HEK293 (cell line): ENCODE measurements around the gene FBXO10.

ENCODE experiments used
- CTCF ChIA-PET: fragments of 350-600 bp; formaldehyde crosslinking; extraction: SDS; loops from one replicate; lab custom pipeline; 2021; ENCODE audit warnings: antibody characterized with exemption; lab: Yijun Ruan, JAX
- POLR2A ChIA-PET: fragments of 300-600 bp; formaldehyde crosslinking; extraction: SDS; loops from one replicate; lab custom pipeline; 2020; ENCODE audit warnings: antibody characterized with exemption, inconsistent platforms; lab: Yijun Ruan, JAX
- H3K27ac ChIP-seq: fragments of 200-500 bp; sonication (Bioruptor generic); 2 replicates; pipeline ENCODE4 v1.5.1; 2014; ENCODE audit warnings: low read depth, low read length, control low read depth, inconsistent platforms; ENCODE audit errors: extremely low read depth
- H3K36me3 ChIP-seq, 2 experiments: fragments of 200-500 bp in 1 of 2; sonication (Bioruptor generic) in 1 of 2; 1 replicate in 1 of 2; 2 replicates in 1 of 2; pipeline ENCODE4 v1.5.1; 2014 to 2017; ENCODE audit warnings: inconsistent platforms in 2 of 2, low read length in 2 of 2; ENCODE audit not compliant: control insufficient read depth in 2 of 2, insufficient read depth in 1 of 2
- H3K4me1 ChIP-seq: fragments of 200-500 bp; sonication (Bioruptor generic); 2 replicates; pipeline ENCODE4 v1.5.1; 2014; ENCODE audit warnings: mild to moderate bottlenecking, low read length, inconsistent platforms; ENCODE audit not compliant: control insufficient read depth, insufficient read depth
- H3K4me3 ChIP-seq: 2 replicates; pipeline ENCODE4 v1.5.1; 2011; ENCODE audit warnings: low read depth, mild to moderate bottlenecking, control low read depth, low read length, moderate library complexity
- H3K9me3 ChIP-seq: fragments of 200-500 bp; sonication (Bioruptor generic); 2 replicates; pipeline ENCODE4 v1.5.1; 2014; ENCODE audit warnings: low read depth, low read length, inconsistent platforms; ENCODE audit not compliant: control insufficient read depth, insufficient read depth
- MEIS1 ChIP-seq: sonication (generic); formaldehyde crosslinking; IDR thresholded peaks from 2 replicates; pipeline ENCODE4 v1.8.1; 2022; ENCODE audit warnings: missing genetic modification reagents, mild to moderate bottlenecking, borderline replicate concordance
- OVOL3 ChIP-seq: fragments of 450-650 bp; formaldehyde crosslinking; IDR thresholded peaks from 2 replicates; pipeline ENCODE4 v1.5.1; 2016; ENCODE audit warnings: missing biosample characterization, missing genetic modification characterization
- ZIC2 ChIP-seq: fragments of 450-650 bp; formaldehyde crosslinking; IDR thresholded peaks from 2 replicates; pipeline ENCODE4 v1.5.1; 2016; ENCODE audit warnings: missing biosample characterization, missing genetic modification characterization
- ZNF169 ChIP-seq: fragments of 450-650 bp; formaldehyde crosslinking; IDR thresholded peaks from 2 replicates; pipeline ENCODE4 v1.5.1; 2016; ENCODE audit warnings: missing biosample characterization, missing genetic modification characterization
- ZNF174 ChIP-seq: fragments of 450-650 bp; formaldehyde crosslinking; IDR thresholded peaks from 2 replicates; pipeline ENCODE4 v1.5.0; 2017; ENCODE audit warnings: missing biosample characterization, mild to moderate bottlenecking, missing genetic modification characterization
- ZNF19 ChIP-seq: fragments of 450-650 bp; formaldehyde crosslinking; IDR thresholded peaks from 2 replicates; pipeline ENCODE4; 2016; ENCODE audit warnings: missing biosample characterization, missing genetic modification characterization, low read depth
- ZNF2 ChIP-seq: fragments of 450-650 bp; formaldehyde crosslinking; IDR thresholded peaks from 2 replicates; pipeline ENCODE4 v1.5.1; 2016; ENCODE audit warnings: missing biosample characterization, missing genetic modification characterization
- ZNF202 ChIP-seq: fragments of 450-650 bp; formaldehyde crosslinking; IDR thresholded peaks from 2 replicates; pipeline ENCODE4 v1.5.1; 2016; ENCODE audit warnings: missing biosample characterization, missing genetic modification characterization, borderline replicate concordance
- ZNF341 ChIP-seq: fragments of 450-650 bp; formaldehyde crosslinking; IDR thresholded peaks from 2 replicates; pipeline ENCODE4; 2016; ENCODE audit warnings: low read depth, missing biosample characterization, missing genetic modification characterization
- ZNF354C ChIP-seq: fragments of 450-650 bp; formaldehyde crosslinking; IDR thresholded peaks from 2 replicates; pipeline ENCODE4 v1.5.1; 2016; ENCODE audit warnings: missing biosample characterization, missing genetic modification characterization, low read depth, borderline replicate concordance
- ZNF37A ChIP-seq: fragments of 450-650 bp; IDR thresholded peaks from 2 replicates; pipeline ENCODE4 v1.5.1; 2018; ENCODE audit warnings: missing biosample characterization, missing genetic modification characterization
- ZNF555 ChIP-seq: fragments of 450-650 bp; formaldehyde crosslinking; conservative IDR thresholded peaks from 2 replicates; pipeline ENCODE4 v1.5.1; 2017; ENCODE audit warnings: missing biosample characterization, mild to moderate bottlenecking, missing genetic modification characterization, inconsistent platforms
- ZNF596 ChIP-seq: fragments of 450-650 bp; IDR thresholded peaks from 2 replicates; pipeline ENCODE4 v1.5.0; 2018; ENCODE audit warnings: missing biosample characterization, mild to moderate bottlenecking, missing genetic modification characterization, moderate library complexity
- ZNF600 ChIP-seq: fragments of 450-650 bp; formaldehyde crosslinking; IDR thresholded peaks from 2 replicates; pipeline ENCODE4 v1.5.1; 2016; ENCODE audit warnings: missing biosample characterization, missing genetic modification characterization
- TF ChIP-seq, protein P1 (sequence below): fragments of 450-650 bp; formaldehyde crosslinking; IDR thresholded peaks from 2 replicates; pipeline ENCODE4 v1.5.1; 2016; ENCODE audit warnings: missing biosample characterization, missing genetic modification characterization
- TF ChIP-seq, protein P2 (sequence below): fragments of 450-650 bp; formaldehyde crosslinking; IDR thresholded peaks from 2 replicates; pipeline ENCODE4 v1.5.1; 2017; ENCODE audit warnings: missing biosample characterization, missing genetic modification characterization
- TF ChIP-seq, protein P3 (sequence below): fragments of 450-650 bp; formaldehyde crosslinking; IDR thresholded peaks from 2 replicates; pipeline ENCODE4 v1.5.1; 2016; ENCODE audit warnings: missing biosample characterization, missing genetic modification characterization

Gene FBXO10

DNA sequence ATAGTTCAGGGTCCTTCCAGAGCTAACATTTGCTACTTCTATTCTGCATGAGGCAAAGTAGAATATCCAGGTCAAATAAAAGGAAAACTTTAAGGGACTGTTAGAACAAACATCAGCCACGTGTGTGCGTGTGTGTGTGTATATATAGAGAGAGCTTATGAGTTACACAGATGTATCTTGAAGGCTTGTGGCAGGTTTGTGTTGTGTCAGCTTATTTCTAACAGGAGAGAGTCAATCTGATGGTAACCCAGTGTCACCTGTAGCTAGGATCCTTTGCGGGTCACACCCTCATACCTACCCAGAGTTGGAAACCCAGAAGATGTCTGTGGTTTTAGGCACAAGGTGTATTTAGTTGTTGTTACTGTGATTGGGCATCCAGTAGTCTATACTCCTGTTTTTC is 77.7 kb downstream of the FBXO10 start:
- H3K36me3 ChIP-seq: peaks cover 3 to 91% of the 10 kb centered on the region in 2 experiments
- CTCF ChIA-PET: interaction anchor here (1.5 kb wide), 1 partner anchor 11 kb away, joined by 6 read pairs; no protein-coding TSS in a partner anchor
- H3K4me1 ChIP-seq: no peaks in the 10 kb centered on the region
- POLR2A ChIA-PET: no interaction called here
- H3K9me3 ChIP-seq: no peaks in the 10 kb centered on the region
- no peak overlapping the region for H3K27ac ChIP-seq
- H3K4me3 ChIP-seq: no peak overlapping the region
- no peak for TF ChIP-seq ZNF174
- TF ChIP-seq ZNF37A (tag by site-specific recombination): no peak

DNA sequence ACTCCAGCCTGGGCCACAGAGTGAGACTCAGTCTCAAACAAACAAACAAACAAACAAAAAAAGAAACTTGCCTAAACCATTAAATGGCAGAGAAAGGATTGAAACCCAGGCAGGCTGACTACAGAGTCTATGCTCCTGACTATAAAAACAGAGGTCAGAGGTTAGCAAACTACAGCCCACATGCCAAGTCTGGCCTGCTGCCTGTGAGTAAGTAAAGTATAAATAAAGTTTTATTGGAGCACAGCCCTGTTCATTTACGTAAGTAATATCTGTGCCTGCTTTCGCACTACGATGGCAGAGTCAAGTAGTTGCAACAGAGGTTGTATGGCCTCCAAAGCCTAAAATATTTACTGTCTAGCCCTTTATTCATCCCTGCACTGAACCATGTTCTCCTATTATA is 78.9 kb downstream of the FBXO10 start:
- ChIA-PET POLR2A (no interaction called here), CTCF (interaction anchor here (1.5 kb wide), 1 partner anchor 12 kb away, joined by 6 read pairs; no protein-coding TSS in a partner anchor)
- H3K4me3 ChIP-seq: no peak overlapping the region
- H3K27ac ChIP-seq: no peak overlapping the region
- no peak for TF ChIP-seq ZNF354C (tag by site-specific recombination)
- no peak for TF ChIP-seq ZNF596 (tag by site-specific recombination)
- no peak for TF ChIP-seq ZNF202 (tag by site-specific recombination)
- no peak for TF ChIP-seq ZNF169 (tag by site-specific recombination)
- no peak for TF ChIP-seq ZIC2 (tag by site-specific recombination)
- no peak for TF ChIP-seq ZNF555 (tag by site-specific recombination)
- TF ChIP-seq ZNF2 (tag by site-specific recombination): no peak
- TF ChIP-seq, protein P1, sequence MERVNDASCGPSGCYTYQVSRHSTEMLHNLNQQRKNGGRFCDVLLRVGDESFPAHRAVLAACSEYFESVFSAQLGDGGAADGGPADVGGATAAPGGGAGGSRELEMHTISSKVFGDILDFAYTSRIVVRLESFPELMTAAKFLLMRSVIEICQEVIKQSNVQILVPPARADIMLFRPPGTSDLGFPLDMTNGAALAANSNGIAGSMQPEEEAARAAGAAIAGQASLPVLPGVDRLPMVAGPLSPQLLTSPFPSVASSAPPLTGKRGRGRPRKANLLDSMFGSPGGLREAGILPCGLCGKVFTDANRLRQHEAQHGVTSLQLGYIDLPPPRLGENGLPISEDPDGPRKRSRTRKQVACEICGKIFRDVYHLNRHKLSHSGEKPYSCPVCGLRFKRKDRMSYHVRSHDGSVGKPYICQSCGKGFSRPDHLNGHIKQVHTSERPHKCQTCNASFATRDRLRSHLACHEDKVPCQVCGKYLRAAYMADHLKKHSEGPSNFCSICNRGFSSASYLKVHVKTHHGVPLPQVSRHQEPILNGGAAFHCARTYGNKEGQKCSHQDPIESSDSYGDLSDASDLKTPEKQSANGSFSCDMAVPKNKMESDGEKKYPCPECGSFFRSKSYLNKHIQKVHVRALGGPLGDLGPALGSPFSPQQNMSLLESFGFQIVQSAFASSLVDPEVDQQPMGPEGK (tag by site-specific recombination): no peak
- TF ChIP-seq, protein P2, sequence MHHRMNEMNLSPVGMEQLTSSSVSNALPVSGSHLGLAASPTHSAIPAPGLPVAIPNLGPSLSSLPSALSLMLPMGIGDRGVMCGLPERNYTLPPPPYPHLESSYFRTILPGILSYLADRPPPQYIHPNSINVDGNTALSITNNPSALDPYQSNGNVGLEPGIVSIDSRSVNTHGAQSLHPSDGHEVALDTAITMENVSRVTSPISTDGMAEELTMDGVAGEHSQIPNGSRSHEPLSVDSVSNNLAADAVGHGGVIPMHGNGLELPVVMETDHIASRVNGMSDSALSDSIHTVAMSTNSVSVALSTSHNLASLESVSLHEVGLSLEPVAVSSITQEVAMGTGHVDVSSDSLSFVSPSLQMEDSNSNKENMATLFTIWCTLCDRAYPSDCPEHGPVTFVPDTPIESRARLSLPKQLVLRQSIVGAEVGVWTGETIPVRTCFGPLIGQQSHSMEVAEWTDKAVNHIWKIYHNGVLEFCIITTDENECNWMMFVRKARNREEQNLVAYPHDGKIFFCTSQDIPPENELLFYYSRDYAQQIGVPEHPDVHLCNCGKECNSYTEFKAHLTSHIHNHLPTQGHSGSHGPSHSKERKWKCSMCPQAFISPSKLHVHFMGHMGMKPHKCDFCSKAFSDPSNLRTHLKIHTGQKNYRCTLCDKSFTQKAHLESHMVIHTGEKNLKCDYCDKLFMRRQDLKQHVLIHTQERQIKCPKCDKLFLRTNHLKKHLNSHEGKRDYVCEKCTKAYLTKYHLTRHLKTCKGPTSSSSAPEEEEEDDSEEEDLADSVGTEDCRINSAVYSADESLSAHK (tag by site-specific recombination): no peak
- no peak for TF ChIP-seq MEIS1
- no peak for TF ChIP-seq ZNF341 (tag by site-specific recombination)
- TF ChIP-seq, protein P3, sequence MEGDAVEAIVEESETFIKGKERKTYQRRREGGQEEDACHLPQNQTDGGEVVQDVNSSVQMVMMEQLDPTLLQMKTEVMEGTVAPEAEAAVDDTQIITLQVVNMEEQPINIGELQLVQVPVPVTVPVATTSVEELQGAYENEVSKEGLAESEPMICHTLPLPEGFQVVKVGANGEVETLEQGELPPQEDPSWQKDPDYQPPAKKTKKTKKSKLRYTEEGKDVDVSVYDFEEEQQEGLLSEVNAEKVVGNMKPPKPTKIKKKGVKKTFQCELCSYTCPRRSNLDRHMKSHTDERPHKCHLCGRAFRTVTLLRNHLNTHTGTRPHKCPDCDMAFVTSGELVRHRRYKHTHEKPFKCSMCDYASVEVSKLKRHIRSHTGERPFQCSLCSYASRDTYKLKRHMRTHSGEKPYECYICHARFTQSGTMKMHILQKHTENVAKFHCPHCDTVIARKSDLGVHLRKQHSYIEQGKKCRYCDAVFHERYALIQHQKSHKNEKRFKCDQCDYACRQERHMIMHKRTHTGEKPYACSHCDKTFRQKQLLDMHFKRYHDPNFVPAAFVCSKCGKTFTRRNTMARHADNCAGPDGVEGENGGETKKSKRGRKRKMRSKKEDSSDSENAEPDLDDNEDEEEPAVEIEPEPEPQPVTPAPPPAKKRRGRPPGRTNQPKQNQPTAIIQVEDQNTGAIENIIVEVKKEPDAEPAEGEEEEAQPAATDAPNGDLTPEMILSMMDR: no peak
- no peak for TF ChIP-seq ZNF19
- no peak for TF ChIP-seq ZNF600 (tag by site-specific recombination)
- TF ChIP-seq OVOL3: no peak
- no peaks in the 10 kb centered on the region for H3K9me3 ChIP-seq
- H3K4me1 ChIP-seq: no peaks in the 10 kb centered on the region
- peaks cover 3 to 91% of the 10 kb centered on the region in 2 experiments for H3K36me3 ChIP-seq
